Esophagus squamous epithelium (tissue), 4 donors: ENCODE measurements around the gene BCAR3.

Experiments used
- POLR2A ChIP-seq, 4 donors: fragments of 450-650 bp; IDR thresholded peaks; one replicate each; pipeline ENCODE4 v1.6.1; 2017; ENCODE audit warnings: antibody characterized with exemption in 4 of 4, mild to moderate bottlenecking in 4 of 4, moderate library complexity in 3 of 4
- TF ChIP-seq, protein P1 (sequence below), 6 experiments: fragments of 450-650 bp in 4 of 6; fragments of 200-600 bp in 2 of 6; sonication (generic) in 2 of 6; IDR thresholded peaks; one replicate each; pipeline ENCODE4 v1.5.1; 2016 to 2019; ENCODE audit warnings: antibody characterized with exemption in 6 of 6, mild to moderate bottlenecking in 4 of 6, moderate library complexity in 4 of 6

- TF ChIP-seq, protein P1, sequence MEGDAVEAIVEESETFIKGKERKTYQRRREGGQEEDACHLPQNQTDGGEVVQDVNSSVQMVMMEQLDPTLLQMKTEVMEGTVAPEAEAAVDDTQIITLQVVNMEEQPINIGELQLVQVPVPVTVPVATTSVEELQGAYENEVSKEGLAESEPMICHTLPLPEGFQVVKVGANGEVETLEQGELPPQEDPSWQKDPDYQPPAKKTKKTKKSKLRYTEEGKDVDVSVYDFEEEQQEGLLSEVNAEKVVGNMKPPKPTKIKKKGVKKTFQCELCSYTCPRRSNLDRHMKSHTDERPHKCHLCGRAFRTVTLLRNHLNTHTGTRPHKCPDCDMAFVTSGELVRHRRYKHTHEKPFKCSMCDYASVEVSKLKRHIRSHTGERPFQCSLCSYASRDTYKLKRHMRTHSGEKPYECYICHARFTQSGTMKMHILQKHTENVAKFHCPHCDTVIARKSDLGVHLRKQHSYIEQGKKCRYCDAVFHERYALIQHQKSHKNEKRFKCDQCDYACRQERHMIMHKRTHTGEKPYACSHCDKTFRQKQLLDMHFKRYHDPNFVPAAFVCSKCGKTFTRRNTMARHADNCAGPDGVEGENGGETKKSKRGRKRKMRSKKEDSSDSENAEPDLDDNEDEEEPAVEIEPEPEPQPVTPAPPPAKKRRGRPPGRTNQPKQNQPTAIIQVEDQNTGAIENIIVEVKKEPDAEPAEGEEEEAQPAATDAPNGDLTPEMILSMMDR (IDR thresholded peaks at IDR 0.05), result no peak
- TF ChIP-seq POLR2A (IDR thresholded peaks at IDR 0.05), result no peak
Observed at GRCh38 chr1:93692451-93692861, 10.8 kb upstream of the BCAR3 start.
